ENCODE data around the gene PHACTR2.
"Not testable (repeated sequence)": the region's sequence is repeated elsewhere in the genome, so short reads cannot be mapped to it uniquely, and the experiment has no call there.

The PHACTR2 gene

GRCh38 chr6:143784316-143784715, 106.6 kb downstream of the PHACTR2 start:
- no peak for TF ChIP-seq CTCF (IDR thresholded peaks at IDR 0.05; ENCODE audit: control insufficient read depth, insufficient read depth, low read depth, low read length, missing control alignments)
- H3K4me3 ChIP-seq (ENCODE audit: control insufficient read depth, low read depth, low read length) = no peak overlapping the region
- DNase-seq (ENCODE audit: low read depth) = no peak

GRCh38 chr6:143786371-143786770, 108.6 kb downstream of the PHACTR2 start:
- H3K4me3 ChIP-seq (ENCODE audit: control insufficient read depth, low read depth, low read length); DNase-seq (ENCODE audit: low read depth): not testable (repeated sequence)

GRCh38 chr6:143792402-143793279, 114.9 kb downstream of the PHACTR2 start:
- no peak for TF ChIP-seq CTCF (IDR thresholded peaks at IDR 0.05; ENCODE audit: control insufficient read depth, insufficient read depth, low read depth, low read length, missing control alignments)
- no peak for DNase-seq (ENCODE audit: low read depth)
- no peak overlapping the region for H3K4me3 ChIP-seq (ENCODE audit: control insufficient read depth, low read depth, low read length)

DNA sequence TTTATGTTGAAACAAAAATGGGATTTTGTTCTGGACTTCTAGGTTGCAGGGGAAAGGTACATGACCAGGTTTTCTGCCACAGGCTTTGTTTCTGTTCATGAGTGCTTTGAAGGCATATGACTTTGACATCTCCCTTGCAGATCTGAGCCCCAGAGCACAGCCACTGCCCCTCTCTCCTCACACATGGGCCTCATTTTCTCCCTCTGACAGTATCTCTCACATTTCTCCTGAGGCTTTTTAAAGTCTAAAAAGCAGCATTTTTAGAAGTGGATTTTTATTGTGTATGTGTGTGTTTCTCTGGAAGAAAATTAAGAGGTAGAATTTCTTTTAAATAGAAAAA, 115.5 kb downstream of the PHACTR2 start:
- no peak for DNase-seq (ENCODE audit: low read depth)
- no peak for TF ChIP-seq CTCF (IDR thresholded peaks at IDR 0.05; ENCODE audit: control insufficient read depth, insufficient read depth, low read depth, low read length, missing control alignments)
- H3K4me3 ChIP-seq (ENCODE audit: control insufficient read depth, low read depth, low read length) = no peak overlapping the region

- DNase-seq (ENCODE audit: low read depth); H3K4me3 ChIP-seq (ENCODE audit: control insufficient read depth, low read depth, low read length): not testable (repeated sequence)
Observed at GRCh38 chr6:143796551-143796950, 118.8 kb downstream of the PHACTR2 start.

DNA sequence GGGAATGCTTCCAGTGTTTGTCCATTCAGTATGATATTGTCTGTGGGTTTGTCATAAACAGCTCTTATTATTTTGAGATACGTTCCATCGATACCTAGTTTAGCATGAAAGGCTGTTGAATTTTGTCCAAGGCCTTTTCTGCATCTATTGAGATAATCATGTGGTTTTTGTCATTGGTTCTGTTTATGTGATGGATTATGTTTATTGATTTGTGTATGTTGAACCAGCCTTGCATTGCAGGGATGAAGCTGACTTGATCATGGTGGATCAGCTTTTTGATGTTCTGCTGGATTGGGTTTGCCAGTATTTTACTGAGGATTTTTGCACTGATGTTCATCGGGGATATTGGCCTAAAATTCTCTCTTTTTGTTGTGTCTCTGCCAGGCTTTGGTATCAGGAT, 120.7 kb downstream of the PHACTR2 start:
- H3K4me3 ChIP-seq (ENCODE audit: control insufficient read depth, low read depth, low read length) = not testable (repeated sequence)

DNA sequence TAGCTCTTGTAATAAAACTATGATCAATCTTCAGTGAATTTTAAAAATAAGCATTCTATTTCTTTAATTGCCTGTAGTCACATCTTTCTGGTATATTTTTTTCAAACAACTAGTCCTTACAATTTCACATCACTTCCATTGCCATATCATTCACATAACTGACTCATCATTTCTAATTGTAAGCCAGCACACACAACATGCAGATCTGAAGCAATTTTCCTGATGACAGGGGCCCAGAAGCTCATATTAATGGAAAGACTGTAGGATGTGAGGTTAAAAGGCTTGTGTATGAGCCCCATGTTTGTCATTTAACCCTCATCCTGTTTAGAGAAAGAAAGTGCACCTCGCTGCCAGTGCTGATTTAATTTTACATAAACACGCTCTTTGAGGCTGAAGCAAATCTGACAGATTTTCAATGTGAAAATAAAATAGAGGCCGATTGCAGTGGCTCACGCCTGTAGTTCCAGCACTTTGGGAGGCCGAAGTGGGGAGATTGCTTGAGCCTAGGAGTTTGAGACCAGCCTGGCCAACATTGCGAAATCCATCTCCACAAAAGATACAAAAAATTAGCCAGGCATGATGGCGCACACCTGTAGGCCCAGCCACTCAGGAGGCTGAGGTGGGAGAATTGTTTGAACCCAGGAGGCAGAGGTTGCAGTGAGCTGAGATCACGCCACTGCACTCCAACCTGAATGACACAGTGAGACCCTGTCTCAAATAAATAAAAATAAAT, 125.2 kb downstream of the PHACTR2 start:
- peak; percentile 32 for DNase-seq (ENCODE audit: low read depth)
- TF ChIP-seq CTCF (IDR thresholded peaks at IDR 0.05; ENCODE audit: control insufficient read depth, insufficient read depth, low read depth, low read length, missing control alignments) = no peak
- no peak overlapping the region for H3K4me3 ChIP-seq (ENCODE audit: control insufficient read depth, low read depth, low read length)

More for the DNA sequence above, 120.7 kb downstream of the PHACTR2 start:
- DNase-seq (ENCODE audit: low read depth) = not testable (repeated sequence)

DNA sequence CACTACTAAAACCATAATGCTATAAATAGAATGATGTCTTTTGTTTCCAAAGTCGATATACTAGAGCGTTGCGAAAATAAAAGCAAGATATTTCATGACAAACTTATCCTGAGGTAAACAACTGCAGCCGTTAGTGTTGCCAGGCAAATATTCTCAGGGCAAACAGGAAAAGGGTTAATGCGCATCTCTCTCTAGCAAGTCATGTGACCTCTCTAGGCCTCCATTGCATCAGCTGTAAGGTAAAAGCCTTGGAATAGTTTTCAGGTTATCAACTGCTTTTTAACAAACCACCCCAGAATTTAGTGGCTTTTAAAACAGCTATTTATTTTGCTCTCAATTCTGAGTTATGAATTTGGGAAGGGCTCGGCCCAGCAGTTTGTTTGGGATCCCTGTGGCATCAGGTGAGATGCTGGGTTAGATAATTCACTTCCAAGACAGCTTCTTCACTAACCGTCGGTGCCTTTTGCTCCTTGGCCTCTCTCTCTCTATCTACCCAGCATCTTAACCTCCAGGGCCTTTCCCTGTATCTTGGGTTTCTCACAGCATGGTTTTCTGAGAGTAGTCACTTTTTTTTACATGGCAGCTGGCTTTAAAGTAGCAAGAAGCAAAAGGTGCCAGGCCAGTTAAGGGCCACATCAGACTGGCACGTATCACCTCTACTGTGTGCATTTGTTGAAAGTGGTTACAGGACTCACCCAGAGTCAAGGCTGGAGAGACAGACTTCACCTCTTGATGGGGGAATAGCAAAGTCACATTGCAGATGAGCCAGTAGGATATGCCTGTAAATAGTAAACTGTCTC, 126.2 kb downstream of the PHACTR2 start:
- no peak for TF ChIP-seq CTCF (IDR thresholded peaks at IDR 0.05; ENCODE audit: control insufficient read depth, insufficient read depth, low read depth, low read length, missing control alignments)
- no peak overlapping the region for H3K4me3 ChIP-seq (ENCODE audit: control insufficient read depth, low read depth, low read length)
- no peak for DNase-seq (ENCODE audit: low read depth)
